Ovary (tissue), 9 donors: ENCODE data around the gene CHRM4. TPM values are rescaled to one million over a fixed set of nuclear protein-coding genes. Genes with fewer than 3 reads are reported as not detected.
"Not testable (repeated sequence)": the region's sequence is repeated elsewhere in the genome, so short reads cannot be mapped to it uniquely, and the experiment has no call there.

Experiments used
- DNase-seq, 5 donors: peaks; one replicate each; pipeline ENCODE4 v3.0.0-alpha.2; 2019 to 2020
- H3K27ac ChIP-seq, 2 donors: fragments of 200-600 bp; one replicate each; pipeline versions ENCODE4 v1.5.1 to v1.8.0; 2019 to 2022
- H3K27me3 ChIP-seq: fragments of 200-600 bp; one replicate; pipeline ENCODE4 v1.8.0; 2022
- H3K36me3 ChIP-seq: fragments of 200-600 bp; sonication (generic); one replicate; pipeline ENCODE4 v1.5.1; 2019
- H3K4me1 ChIP-seq: one replicate; pipeline ENCODE4 v1.8.1; 2013; ENCODE audit warnings: mild to moderate bottlenecking, moderate library complexity; ENCODE audit not compliant: insufficient read depth
- H3K4me3 ChIP-seq: fragments of 200-600 bp; sonication (generic); one replicate; pipeline ENCODE4 v1.5.1; 2017
- H3K9me3 ChIP-seq, 2 donors: fragments of 200-600 bp in 1 of 2; sonication (generic) in 1 of 2; one replicate each; pipeline versions ENCODE4 v1.5.1 to v1.8.1; 2013 to 2019; ENCODE audit warnings: mild to moderate bottlenecking in 1 of 2, moderate library complexity in 1 of 2
- CTCF ChIP-seq, 3 donors: fragments of 450-650 bp in 2 of 3; fragments of 200-600 bp in 1 of 3; IDR thresholded peaks; one replicate each; pipeline versions ENCODE4 v1.5.1 to v1.8.0; 2016 to 2022; ENCODE audit warnings: antibody characterized with exemption in 3 of 3, mild to moderate bottlenecking in 1 of 3
- EP300 ChIP-seq: sonication (generic); formaldehyde crosslinking; IDR thresholded peaks from one replicate; pipeline ENCODE4 v1.6.1; 2017; ENCODE audit warnings: antibody characterized with exemption
- POLR2A ChIP-seq: fragments of 450-650 bp; IDR thresholded peaks from one replicate; pipeline ENCODE4 v1.6.1; 2017; ENCODE audit warnings: antibody characterized with exemption, mild to moderate bottlenecking, moderate library complexity
- WGBS, 3 donors: extraction: QIAGEN DNeasy Blood & Tissue Kit in 1 of 3; methylation state at CpG; one replicate each; pipeline versions ENCODE4 v1.1.5 to v1.1.7; 2013 to 2017; 5-methylcytosine and 5-hydroxymethylcytosine counted together
- intact Hi-C, 4 donors: fragments of 100-400 bp; cut with DNase I; formaldehyde crosslinking; loops; one replicate each; pipeline versions ENCODE4 v1.11.0 to v1.15.1; 2022 to 2023
- polyA plus RNA-seq, 2 donors: library from polyadenylated mRNA; stranded (reverse); fragments of 200-250 nt in 1 of 2; fragments of 350-450 nt in 1 of 2; fragmentation: Illumina TruSeq in 1 of 2; extraction: RNeasy Lipid Tissue Mini Kit (QIAGEN cat#74804) in 1 of 2; gene quantifications; one replicate each; pipeline ENCODE4 v1.2.3, GENCODE V29; 2013 to 2014
- total RNA-seq, 7 donors: library from RNA; depleted of rRNA in 2 of 7; stranded (reverse); fragments of >200 nt in 2 of 7; fragmentation: NEBNext Ultra II Directional in 3 of 7; extraction: Animal tissue kit (Norgen Biotek cat#: 25700) in 3 of 7; gene quantifications; one replicate each; pipeline versions ENCODE4 v1.1.0 to v1.2.4, GENCODE V29; 2016 to 2023
- donor health status: DM: no; HTN: no; CAD: no; lungs with moderate emphysema.
- donor health status: DM: no; HTN: no; CAD: no.
- donor health status: Bipolar disorder and iron deficiency.
- donor health status: DM: yes; HTN: yes; CAD: no.
- donor health status: DM: no; HTN: no; CAD: no.
- donor health status: DM: yes; HTN: yes; CAD: no.

Gene CHRM4
- total and polyA plus RNA-seq, 9 donors, result 0.16 to 0.42 (median 0.21) TPM; not detected in 3

GRCh38 chr11:46372086-46372485 is 19.5 kb downstream of the CHRM4 start:
- Histone ChIP-seq H3K4me3 (no peak overlapping the region), H3K27me3 (no peaks in the 10 kb centered on the region), H3K4me1 (peaks cover 5% of the 10 kb centered on the region), H3K9me3 (no peaks in the 10 kb centered on the region), H3K27ac (no peak overlapping the region), H3K36me3 (no peaks in the 10 kb centered on the region)
- TF ChIP-seq POLR2A (no peak), EP300 (no peak), CTCF (IDR thresholded peaks at IDR 0.05) (no peak)
- WGBS, 3 donors, result 31 to 56% (median 35%) methylated on average over 10 of the region's 10 CpGs
- intact Hi-C loops, result loop anchor here in 1 of 4 donors (10.0 kb wide), 1 partner anchor 173 kb away; no protein-coding TSS in a partner anchor
- no peak for DNase-seq

- not testable (repeated sequence) for H3K27ac ChIP-seq, H3K4me1 ChIP-seq, H3K27me3 ChIP-seq, H3K36me3 ChIP-seq, H3K4me3 ChIP-seq, H3K9me3 ChIP-seq, DNase-seq
- 93 to 97% (median 96%) methylated on average over 19 of the region's 19 CpGs for WGBS, 3 donors
- intact Hi-C loops, result loop anchor here in 1 of 4 donors (10.0 kb wide), 1 partner anchor 174 kb away; no protein-coding TSS in a partner anchor
Observed at GRCh38 chr11:46371262-46371661, 20.3 kb downstream of the CHRM4 start.

- no peak for TF ChIP-seq POLR2A
Observed at GRCh38 chr11:46370253-46370652, 21.3 kb downstream of the CHRM4 start.

GRCh38 chr11:46369458-46370152 is 22.0 kb downstream of the CHRM4 start:
- H3K36me3 ChIP-seq, result no peaks in the 10 kb centered on the region
- no peaks in the 10 kb centered on the region for H3K27me3 ChIP-seq
- H3K4me3 ChIP-seq, result no peak overlapping the region
- H3K9me3 ChIP-seq, result no peaks in the 10 kb centered on the region
- TF ChIP-seq POLR2A (no peak), EP300 (no peak), CTCF (IDR thresholded peaks at IDR 0.05) (peak; percentile 21 to 60 (median 44))
- WGBS, 3 donors, result 61 to 66% (median 63%) methylated on average over 25 of the region's 25 CpGs
- H3K4me1 ChIP-seq, result peaks cover 5% of the 10 kb centered on the region
- intact Hi-C loops, result loop anchor here in 1 of 4 donors (10.0 kb wide), 1 partner anchor 175 kb away; no protein-coding TSS in a partner anchor
- DNase-seq, result peak in 3 of 5 donors; percentile 56 to 69 (median 57)
- no peak overlapping the region for H3K27ac ChIP-seq

More at GRCh38 chr11:46370253-46370652, 21.3 kb downstream of the CHRM4 start:
- H3K27me3 ChIP-seq, result no peaks in the 10 kb centered on the region
- intact Hi-C loops, result loop anchor here in 1 of 4 donors (10.0 kb wide), 1 partner anchor 175 kb away; no protein-coding TSS in a partner anchor
- WGBS, 3 donors, result 86 to 87% (median 86%) methylated on average over 13 of the region's 13 CpGs
- no peak overlapping the region for H3K27ac ChIP-seq
- H3K9me3 ChIP-seq, result no peaks in the 10 kb centered on the region
- H3K36me3 ChIP-seq, result no peaks in the 10 kb centered on the region
- peaks cover 5% of the 10 kb centered on the region for H3K4me1 ChIP-seq
- no peak overlapping the region for H3K4me3 ChIP-seq
- no peak for DNase-seq

- TF ChIP-seq POLR2A (no peak), CTCF (IDR thresholded peaks at IDR 0.05) (no peak), EP300 (no peak)
- peaks cover 5% of the 10 kb centered on the region for H3K4me1 ChIP-seq
- DNase-seq, result no peak
- WGBS, 3 donors, result 58 to 78% (median 63%) methylated on average over 12 of the region's 12 CpGs
- H3K4me3 ChIP-seq, result no peak overlapping the region
- H3K27ac ChIP-seq, result no peak overlapping the region
- no peaks in the 10 kb centered on the region for H3K27me3 ChIP-seq
- H3K36me3 ChIP-seq, result no peaks in the 10 kb centered on the region
- intact Hi-C loops, result no loop called here
- no peaks in the 10 kb centered on the region for H3K9me3 ChIP-seq
Observed at GRCh38 chr11:46367916-46368267, 23.7 kb downstream of the CHRM4 start.
